GM11168 (cell line): ENCODE data around the gene FTSJ1.

Source experiments
- in situ Hi-C: fragments of 300-500 bp; cut with MboI; formaldehyde crosslinking; loops from one replicate; pipeline ENCODE4 v1.12.0; 2022; ENCODE audit warnings: low sequenced_read_pairs; ENCODE audit not compliant: unreplicated experiment

FTSJ1 gene

GRCh38 chrX:48489892-48490291 is 13.9 kb downstream of the FTSJ1 start:
- in situ Hi-C loops: no loop called here

GRCh38 chrX:48490661-48491060 is 14.7 kb downstream of the FTSJ1 start:
- in situ Hi-C loops: no loop called here

GRCh38 chrX:48491809-48492208 is 15.8 kb downstream of the FTSJ1 start:
- in situ Hi-C loops: no loop called here

- in situ Hi-C loops: no loop called here
Observed at GRCh38 chrX:48492293-48492910, 16.4 kb downstream of the FTSJ1 start.

GRCh38 chrX:48493890-48494364 is 17.9 kb downstream of the FTSJ1 start:
- in situ Hi-C loops: no loop called here

GRCh38 chrX:48496660-48497059 is 20.7 kb downstream of the FTSJ1 start:
- in situ Hi-C loops: no loop called here

GRCh38 chrX:48497871-48498270 is 21.9 kb downstream of the FTSJ1 start:
- in situ Hi-C loops: no loop called here

GRCh38 chrX:48498374-48498809 is 22.4 kb downstream of the FTSJ1 start:
- in situ Hi-C loops: no loop called here

- in situ Hi-C loops: no loop called here
Observed at GRCh38 chrX:48504261-48504660, 28.3 kb downstream of the FTSJ1 start.

- in situ Hi-C loops: no loop called here
Observed at GRCh38 chrX:48505481-48505880, 29.5 kb downstream of the FTSJ1 start.

- in situ Hi-C loops: no loop called here
Observed at GRCh38 chrX:48507246-48507645, 31.2 kb downstream of the FTSJ1 start.

GRCh38 chrX:48508400-48509244 is 32.6 kb downstream of the FTSJ1 start, which contains the start of gene PORCN:
TSS of gene PORCN (plus strand) at chrX:48508992. CDS start at chrX:48509821, 829 bp downstream.
- in situ Hi-C loops: no loop called here

- in situ Hi-C loops: no loop called here
Observed at GRCh38 chrX:48509245-48509590, 33.2 kb downstream of the FTSJ1 start.

- in situ Hi-C loops: no loop called here
Observed at GRCh38 chrX:48509619-48510018, 33.6 kb downstream of the FTSJ1 start.

GRCh38 chrX:48511560-48511959 is 35.6 kb downstream of the FTSJ1 start:
- in situ Hi-C loops: no loop called here

- in situ Hi-C loops: no loop called here
Observed at GRCh38 chrX:48512371-48512935, 36.5 kb downstream of the FTSJ1 start.

- in situ Hi-C loops: no loop called here
Observed at GRCh38 chrX:48513670-48514069, 37.7 kb downstream of the FTSJ1 start.

- in situ Hi-C loops: no loop called here
Observed at GRCh38 chrX:48514126-48514806, 38.3 kb downstream of the FTSJ1 start.

GRCh38 chrX:48514868-48515460 is 39.0 kb downstream of the FTSJ1 start:
- in situ Hi-C loops: no loop called here

- in situ Hi-C loops: no loop called here
Observed at GRCh38 chrX:48515842-48516241, 39.8 kb downstream of the FTSJ1 start.
